Umbilical cord (tissue), 2 donors: ENCODE measurements around the gene TBKBP1. TPM values are rescaled to one million over a fixed set of nuclear protein-coding genes. Genes with fewer than 3 reads are reported as not detected.

Experiments
- DNase-seq: peaks from one replicate; pipeline ENCODE4 v3.0.0-alpha.2; 2015; ENCODE audit warnings: low spot score
- total RNA-seq: library from RNA; depleted of rRNA; stranded (reverse); fragments of >200 nt; gene quantifications from one replicate; pipeline ENCODE4 v1.2.3, GENCODE V29; 2014; ENCODE audit warnings: low replicate concordance; ENCODE audit not compliant: insufficient read depth

The TBKBP1 gene
- total RNA-seq, 1 donor from 2014 or later: 6.3 TPM

DNA sequence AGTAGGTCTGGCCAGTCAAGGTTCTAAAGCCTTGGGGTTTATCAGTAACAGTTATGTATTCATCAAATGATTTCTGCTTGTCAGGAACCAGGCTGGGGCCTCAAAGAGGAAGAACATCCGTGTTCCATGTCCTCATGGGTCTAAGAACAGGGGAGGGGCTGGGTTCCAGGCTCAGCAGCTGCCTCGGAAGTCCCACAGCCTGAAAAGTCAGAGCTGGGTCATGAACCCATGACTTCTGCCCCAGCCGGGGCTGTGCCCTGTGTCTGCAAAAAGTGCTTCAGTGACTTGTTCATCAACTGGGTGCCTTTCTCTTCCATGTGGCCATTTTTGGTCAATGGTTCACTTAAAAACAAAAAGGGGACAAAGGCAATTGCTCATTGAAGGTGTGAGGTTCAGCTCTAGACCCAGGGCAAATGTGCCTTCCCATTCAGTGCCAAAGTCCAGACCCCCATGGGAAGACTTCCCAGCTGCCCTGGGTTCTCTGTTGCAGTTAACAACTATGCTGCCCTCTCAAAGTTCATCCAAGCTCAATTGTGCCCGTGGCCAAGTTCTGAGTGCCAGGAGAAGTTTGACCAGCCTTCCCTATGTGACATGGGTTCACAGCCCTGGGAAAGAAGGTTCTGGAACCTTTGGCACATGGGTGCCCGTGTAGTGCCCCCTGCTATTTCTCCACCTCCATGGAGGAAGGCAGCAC is 18.5 kb downstream of the TBKBP1 start:
- DNase-seq: no peak

DNA sequence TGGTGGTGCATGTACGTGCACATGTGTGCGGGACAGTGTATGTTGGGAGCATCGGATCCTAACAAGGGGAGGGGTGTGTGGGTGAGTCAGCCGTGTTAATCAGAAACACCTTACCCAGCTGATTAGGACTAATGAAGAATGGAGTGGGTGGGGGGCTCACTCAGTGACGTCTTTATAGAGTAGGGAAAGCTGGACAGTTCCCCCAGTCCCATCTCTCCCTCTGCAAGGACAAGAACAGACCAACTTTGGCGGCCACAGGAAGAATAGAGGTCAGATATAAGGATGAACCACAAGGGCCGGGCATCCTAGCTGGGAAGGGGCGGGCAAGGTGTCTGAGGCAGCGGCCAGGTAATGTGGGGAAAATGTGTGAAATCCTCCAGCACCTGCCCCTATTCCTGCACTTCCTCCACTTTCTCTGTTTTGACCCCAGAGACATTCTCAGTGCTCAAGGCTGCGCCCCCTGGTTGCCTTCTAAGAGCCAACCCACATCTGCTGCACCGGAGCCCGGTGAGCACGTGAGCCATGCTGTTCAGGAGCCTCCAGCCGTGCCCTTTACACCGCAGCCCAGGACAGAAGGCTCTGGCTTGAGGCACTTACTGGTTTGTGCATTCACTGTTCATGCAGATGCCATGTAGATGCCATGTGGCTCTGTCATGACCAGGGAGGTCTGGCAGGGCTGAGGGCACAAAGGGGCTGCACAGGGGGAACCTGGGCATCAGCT is 20.2 kb downstream of the TBKBP1 start:
- no peak for DNase-seq

DNA sequence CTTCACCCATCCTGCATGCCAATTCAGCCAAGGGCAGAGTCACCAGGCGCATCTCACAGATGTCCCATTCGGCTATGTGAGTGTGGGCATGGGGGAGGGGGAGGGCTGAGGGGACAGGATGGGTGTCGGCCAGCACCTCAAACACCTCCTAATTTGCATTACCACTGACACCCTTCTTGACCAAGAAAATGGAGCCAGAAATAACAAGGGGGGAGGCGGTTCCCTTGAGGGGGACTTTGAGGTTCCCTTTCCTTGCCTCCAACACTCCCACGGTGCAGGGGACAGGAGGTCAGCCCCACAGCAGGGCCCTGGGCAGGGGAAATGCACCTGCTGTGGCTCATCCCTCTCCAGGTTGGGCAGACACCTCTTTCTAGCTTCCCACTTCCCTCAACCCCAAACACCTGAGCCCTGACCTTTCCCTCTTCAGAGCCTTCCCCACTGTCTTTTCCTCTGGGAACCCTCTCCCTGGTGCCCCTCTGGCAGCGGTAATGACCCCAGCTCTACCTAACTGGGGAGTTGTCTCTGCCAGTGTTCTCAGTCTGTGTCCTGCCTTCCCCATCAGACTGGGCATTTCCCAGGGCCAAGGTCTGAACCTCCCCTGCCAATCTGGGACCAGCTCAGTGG is 20.9 kb downstream of the TBKBP1 start:
- DNase-seq: no peak

DNA sequence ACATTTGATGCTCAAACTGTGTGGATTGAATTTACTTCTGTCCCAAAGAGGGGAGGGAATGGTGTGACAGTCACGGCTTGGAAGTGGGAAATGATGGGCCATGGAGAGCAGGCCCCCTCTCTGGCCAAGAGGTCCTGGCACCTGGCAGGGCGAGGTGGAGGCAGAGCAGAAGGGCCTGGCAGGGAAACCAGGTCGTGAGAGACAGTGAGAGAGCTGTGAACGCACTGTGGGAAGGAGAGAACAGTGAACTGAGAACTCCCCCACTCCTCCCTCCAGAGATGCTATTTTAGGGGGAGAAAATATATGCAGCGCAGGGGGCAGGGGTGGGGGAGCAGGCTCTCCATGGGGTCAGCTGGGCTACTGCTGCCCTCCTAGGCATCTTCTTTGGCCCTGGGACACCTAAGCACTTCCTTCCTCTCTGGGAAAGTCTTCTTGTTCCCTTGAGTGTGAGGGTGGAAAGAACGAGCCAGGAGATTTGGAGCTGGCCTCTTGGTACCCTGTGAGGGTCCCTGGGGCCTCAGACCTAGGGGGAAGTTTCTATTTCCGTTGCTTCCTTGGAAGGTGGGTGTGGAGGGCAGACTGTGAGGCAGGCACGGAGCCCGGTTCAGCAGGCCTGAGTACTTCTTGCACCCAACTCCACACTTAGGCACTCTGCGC is 21.8 kb downstream of the TBKBP1 start:
- DNase-seq: no peak

DNA sequence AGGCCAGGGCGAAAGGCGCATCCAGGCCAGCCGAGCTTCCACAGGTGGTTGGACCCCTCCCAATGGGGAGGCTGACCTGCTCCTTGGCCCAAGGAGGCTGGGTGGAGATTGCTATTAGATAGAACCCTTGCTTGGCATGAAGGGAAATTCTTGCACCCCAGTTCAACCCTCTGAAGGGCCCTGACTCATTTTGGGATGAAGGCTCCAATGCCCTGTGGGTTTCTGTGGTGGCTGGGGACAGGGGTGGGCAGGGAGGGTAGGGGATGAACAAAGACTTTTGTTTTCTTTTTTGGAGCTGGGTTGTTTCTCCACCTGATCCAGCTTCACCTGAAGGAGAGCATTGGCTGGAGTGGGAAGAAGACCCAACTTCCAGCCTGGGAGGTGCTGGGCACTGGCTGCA is 22.4 kb downstream of the TBKBP1 start:
- DNase-seq: no peak

DNA sequence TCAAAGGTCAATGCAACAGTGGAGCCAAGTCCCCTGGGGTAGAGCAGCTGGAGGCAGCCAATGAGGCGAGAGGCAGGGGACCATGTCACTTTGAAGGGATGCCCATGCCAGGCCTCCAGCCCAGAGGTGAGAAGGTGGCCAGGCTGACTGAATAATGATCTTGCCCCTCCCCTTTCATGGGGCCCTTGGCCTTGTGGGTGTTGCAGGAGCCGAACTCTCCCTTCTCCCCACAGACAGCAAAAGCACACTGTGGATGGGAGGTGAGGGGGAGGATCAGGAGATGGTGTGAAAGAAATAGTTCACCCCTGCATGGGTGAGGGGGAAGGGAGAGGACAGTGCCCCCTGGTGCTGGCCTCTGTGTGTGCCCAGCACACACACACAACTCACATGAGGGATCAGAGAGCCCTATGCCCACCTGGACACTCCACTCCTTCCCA is 23.3 kb downstream of the TBKBP1 start:
- no peak for DNase-seq

DNA sequence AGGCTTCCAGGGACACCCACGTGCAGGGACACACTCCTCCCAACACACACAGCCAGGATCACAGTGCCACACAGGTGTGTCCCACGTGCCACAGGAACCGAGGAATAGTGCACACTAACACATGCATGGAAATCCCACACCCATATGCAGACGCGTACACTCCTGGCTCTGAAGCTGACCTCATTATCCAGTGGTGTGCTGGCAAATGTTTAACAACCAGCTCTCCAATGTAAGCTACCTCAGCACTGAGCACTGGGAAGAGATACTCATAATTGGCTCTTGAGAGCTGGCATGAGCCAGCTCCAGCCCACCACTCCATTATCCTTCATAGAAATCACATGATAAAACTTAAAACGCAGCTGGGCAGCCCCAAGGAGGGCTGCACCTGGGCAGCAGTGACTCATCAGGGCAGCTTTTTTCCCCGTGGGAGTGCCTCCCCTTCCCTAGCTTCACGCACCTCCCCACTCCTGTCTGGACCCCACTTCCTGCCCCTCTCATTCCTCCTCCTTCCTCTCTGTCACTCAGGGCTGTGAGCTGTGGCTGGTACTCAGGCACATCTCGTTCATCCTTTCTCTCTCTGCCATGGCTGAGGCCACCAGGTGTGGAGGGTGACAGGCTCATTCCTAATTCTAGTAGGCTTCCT is 24.1 kb downstream of the TBKBP1 start:
- no peak for DNase-seq

DNA sequence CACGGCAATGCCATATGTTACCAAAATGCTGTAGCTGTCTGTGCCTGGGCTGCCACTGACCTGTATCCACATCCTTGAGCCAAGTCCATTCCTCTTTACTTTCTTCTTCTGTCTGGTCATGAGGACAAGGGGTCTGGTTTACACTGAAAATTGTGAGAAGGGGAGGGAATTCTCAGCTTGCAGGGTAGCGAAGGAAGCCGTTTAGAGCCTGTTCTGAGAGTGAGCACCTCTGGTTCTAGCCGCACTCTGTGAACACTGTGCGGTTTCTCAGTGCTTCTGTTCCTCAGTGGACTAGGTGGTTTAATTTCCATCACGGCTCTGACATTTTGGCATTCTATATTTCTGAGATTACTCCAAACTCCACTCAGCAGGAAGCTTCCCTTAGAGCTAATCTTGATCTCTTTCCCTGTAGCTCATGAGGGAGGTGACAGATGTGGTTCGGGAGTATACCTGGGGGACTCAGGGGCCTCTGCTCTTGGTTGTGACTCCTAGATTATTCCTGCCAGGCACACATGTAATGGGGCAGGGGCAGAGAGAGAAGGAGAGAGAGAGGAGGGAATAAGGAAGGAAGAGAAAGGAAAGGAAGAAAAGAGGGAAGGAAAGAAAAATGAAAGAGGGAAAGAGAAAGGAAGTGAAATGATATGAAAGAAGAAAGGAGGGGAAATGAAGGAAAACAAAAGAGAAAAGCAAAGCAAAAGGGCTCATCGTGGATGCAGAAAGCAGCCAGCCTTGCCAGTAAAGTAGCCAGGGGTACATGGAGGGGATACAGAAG is 24.9 kb downstream of the TBKBP1 start:
- DNase-seq: no peak

DNA sequence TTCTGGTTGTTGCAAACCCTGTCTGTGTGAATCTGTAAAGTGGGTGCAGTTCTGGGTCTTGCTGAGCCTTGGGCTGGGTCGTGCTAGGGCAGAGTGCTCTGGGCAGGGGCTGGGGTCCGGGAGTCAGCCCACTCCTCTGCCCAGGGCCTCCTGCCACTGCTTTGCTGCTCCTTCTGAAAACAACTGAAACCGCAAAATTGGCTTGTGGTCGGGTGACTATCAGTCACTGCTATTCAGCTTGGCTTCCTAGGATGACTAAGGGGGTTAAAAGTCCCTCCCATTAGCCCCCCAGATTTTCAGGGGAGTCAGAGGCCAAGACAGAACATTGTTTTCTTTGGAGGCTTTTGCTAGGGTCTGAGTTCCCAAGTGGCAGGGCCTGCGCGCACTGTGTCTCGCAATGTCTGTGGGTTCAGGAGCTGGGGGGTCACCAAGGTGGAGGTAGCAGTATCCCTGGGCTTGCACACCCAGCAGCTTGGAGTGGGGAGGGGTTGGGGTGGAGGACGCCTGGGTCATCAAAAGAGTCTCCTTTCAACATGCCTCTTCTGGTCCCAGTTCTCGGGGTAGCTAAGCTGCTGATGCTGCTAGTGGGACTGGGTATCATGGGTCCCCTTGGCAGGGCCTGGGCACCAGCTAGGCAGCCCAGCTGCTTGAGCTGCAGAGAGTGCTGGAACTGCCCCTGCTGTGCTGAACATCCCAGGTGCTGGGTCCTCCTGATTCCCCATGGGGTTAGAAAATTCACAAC is 25.6 kb downstream of the TBKBP1 start:
- no peak for DNase-seq

DNA sequence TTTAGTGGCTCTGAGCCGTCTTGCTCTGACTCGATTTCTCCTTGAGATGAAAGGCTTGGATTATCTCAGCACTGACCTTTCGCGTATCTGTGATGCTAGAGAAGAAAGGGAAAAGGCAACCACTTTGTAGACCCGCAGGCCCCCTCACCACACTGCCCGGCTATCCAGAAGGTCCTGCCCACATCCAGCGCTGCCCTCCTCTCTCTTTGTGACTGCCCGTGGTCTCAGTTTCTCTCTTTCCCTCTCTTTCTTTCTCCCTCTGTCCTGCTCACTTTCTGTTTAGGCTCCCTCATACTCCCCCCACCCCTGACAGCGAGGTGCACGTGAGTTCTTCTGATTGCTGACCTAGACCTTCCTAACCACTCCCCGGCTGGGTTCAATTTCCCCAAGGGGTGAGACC is 26.2 kb downstream of the TBKBP1 start:
- DNase-seq: no peak

DNA sequence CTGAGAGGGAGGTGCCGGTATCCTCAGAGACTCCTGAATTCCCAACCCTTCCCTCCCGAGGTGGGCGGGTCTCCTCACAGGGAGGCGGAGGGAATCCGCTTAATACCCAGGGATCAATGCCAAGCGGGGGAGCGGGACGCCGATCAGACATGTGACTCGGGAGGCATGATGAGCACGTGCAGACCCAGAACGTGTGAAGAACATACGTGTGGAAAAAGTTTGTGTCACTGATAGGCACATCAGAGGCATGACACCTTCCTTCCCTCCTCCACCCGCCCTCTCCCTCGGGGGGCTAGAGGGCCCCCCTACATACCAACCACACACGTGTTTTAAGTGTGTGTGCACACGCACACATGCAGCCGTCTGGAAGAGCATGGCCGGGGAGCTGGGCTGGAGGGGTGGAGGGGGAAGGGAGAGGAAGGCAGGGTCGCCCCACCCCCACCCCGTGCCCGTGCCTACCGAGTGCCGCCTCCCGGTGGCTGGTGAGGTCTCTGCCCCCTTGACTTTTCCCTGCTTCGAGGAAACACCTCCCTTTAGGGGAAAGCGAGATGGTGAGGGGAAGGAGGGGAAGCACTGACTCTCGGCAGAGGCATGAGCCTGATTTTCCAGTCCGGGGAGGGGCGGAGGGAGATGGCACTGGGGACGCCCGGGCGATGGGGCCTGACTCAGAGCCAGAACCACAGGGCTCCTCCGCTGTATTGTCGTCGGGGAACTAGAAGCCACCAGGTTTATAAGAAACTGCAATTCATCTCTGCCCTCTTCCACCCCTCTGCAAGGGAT is 27.0 kb downstream of the TBKBP1 start:
- peak; percentile 39 for DNase-seq

DNA sequence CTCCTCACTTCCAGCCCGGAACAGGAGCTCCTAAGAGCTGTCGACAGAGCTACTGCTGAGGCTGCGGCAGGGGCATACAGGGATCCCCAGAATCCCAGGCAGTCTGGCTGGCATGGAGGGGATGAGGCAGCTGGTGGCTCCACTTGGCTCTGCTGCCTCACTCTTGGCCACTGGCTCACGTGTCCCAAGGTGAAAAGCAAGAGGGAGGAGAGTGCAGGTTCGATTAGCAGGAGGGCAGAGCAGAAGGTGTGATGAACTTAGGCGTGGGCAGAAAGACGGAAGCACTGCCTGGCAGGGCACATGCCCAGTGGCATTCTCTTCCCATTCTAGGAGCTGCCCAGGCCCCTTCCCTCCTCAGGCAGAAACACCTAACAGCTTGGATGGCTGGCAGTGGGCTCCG is 27.8 kb downstream of the TBKBP1 start:
- DNase-seq: no peak

DNA sequence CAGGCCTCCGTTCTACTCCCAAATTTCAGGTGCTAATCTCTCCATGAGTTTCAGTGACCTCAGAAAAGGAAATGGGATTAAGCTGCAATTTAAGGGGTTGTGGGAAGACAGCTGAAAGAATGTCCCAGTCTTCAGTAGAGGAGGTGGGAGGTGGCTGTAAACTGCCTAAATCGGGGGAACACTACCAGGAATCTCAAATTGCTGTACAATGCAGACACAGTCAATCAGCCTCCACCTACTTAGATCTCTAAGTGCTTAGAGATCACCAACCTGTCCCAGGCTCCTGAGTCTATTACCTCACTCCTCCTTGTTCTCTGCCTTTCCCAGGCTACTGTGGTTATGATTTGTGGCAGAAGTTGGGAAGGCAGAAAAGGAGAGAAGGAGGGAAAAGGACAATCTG is 30.7 kb downstream of the TBKBP1 start:
- DNase-seq: no peak

DNA sequence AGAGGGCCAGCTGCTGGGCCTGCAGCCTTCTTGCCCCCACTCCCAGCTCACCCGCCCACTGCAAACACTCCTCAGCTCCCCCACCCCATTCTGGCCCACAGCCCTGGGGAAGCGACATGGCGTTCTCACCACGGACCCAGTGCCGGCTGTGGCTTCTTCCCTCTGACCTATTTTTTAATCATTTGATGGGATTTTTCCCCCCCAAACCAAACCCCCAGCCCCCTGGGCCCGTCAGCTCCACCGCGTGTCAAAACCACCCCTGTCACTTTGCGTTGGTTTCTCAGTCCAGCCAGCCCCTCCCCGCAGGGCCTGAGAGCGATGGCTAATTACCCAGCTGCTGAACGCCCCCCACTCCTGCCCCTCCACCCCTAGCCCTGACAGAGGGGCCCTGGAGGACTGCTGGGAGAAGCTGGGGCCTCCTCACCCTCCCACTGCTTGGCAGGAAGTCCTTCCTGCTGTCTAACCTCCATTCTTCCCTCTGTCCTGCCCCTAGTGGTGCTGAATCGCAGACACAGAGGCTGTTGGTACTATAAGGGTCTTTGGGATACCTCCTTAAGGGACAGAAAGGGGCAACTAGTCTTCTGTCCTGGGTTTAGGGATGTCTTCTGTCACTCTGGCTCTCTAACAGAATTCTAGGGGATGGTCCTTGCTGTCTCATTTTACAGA is 31.6 kb downstream of the TBKBP1 start:
- DNase-seq: no peak

DNA sequence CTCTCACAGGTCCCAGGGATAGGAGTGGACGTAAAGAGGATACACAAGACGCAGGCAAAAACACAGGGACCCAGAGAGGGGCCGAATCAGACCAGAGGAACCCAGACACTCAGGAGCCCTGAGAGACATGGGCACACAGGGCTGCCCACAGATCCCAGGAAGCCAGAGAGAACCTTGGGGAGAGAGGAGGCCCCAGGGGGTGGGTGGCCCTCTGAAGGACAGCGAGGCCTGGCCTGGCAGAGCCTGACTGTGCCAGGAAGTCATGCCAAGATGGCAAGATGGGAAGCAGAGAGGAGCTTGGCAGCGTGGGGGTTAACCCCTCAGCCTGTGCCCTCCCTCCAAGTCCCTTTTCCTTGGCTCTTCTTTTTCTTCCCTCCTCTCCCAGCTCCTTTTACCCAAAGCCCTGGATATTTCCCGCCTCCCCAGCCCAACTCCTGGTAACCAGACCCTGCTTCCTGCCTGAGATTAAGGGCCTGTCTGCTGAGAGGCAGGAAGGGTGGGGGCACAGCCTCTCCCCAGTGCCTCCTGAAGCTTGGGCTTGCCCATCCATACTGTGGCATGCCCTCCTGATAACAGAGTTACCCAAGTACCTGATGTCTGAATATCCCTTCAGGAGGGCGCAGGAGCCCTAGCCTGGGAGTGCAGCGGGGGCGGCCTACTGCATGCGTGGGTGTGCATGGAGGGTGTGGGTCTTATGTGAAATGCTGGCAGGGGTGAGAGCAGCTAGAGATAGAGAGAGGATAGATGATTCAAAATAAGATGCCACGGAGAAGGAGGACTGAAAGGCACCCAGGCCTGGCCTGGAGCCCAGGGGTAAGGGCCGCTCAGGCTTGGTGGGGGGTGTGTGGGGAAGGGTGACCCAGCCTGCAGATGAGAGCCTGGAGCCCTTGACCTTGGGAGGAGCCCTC is 33.1 kb downstream of the TBKBP1 start:
- DNase-seq: peak; percentile 51

DNA sequence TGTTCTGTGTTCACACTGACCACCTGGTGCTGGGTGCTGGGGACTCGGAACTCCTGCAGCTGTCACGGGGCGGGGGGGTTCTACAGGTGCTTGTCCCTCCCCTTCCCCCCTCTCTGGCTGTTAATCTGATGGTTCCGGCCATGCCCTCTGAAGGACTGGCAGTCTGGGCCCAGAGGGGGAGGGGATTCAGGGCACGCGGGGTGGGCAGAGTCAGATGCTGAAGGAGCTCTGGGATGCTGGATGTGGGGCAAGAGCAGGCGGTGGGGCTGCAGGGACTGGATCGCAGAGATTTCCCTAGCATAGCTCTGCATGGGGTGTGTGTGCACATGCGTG is 33.7 kb downstream of the TBKBP1 start:
- DNase-seq: no peak

DNA sequence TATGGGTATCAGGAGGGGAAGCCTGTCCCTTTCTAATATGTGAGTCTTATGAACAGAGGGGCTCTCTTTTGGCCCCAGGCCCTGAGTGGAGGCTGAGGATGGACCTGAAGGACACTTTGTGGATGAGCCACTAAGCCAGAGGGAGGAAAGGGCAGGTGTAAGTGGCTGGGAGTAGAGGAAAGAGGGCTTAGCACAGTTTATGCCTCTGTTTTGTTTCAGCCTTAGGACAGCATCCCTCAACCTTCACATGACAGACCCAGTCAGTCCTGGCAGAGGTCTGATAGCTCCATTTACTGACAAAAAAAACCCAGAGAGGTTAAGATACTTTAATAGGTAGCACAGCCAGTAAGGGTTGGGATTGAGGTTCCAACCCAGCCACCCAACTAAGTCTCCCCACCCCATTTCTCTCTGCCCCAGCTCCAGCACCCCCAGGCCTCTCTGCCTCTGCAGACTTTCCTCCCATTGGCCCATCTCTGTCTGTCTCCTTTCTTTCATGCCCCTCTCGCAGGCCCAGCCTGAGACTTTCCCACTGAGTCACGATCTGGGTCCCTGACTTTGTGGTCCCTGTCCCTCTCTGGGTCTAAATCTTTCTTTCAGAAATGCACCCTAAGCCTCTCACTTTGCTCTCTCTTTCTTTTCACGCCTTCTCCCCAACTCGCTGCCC is 34.4 kb downstream of the TBKBP1 start:
- no peak for DNase-seq

DNA sequence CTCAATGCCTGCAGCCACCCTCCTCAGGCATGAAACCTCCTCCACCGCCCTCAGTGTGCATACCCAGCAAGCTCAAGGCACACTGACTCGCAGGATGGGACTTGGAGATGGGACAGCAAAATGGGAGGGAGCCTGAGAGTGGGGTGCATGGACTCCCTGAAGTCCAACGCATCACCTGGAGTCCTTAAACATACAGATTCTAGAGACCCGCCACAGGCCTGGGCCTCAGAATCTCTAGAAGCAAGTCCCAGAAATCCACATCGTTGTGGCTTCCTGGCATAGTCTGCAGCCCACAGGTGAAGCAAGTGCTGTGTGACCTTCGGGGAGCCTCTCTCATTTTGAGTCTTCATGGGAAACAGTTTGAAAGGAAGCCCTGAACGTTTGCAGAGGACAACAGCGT is 35.5 kb downstream of the TBKBP1 start:
- no peak for DNase-seq
